MCF 10A (cell line): ENCODE measurements around the gene VSTM4. TPM values are rescaled to one million over a fixed set of nuclear protein-coding genes. Genes with fewer than 3 reads are reported as not detected.

Source experiments
- BruUV-seq: library from RNA; stranded (reverse); fragments of 400-500 nt; replicated peaks from 2 replicates; lab custom pipeline; 2021; lab: Mats Ljungman, UMichigan
- CTCF ChIA-PET: fragments of 300-600 bp; sonication (Branson Sonifier 250); formaldehyde crosslinking; extraction: SDS; loops from one replicate; lab custom pipeline; 2021; ENCODE audit warnings: antibody characterized with exemption, inconsistent platforms; lab: Yijun Ruan, JAX
- POLR2A ChIA-PET: fragments of 300-600, 350-650 bp; sonication (Branson Sonifier 250); formaldehyde crosslinking; extraction: SDS; loops from one replicate; lab custom pipeline; 2020; ENCODE audit warnings: antibody characterized with exemption, inconsistent platforms; lab: Yijun Ruan, JAX
- DNase-seq: peaks from one replicate; pipeline ENCODE4 v3.0.0-alpha.2; 2018; ENCODE audit not compliant: unreplicated experiment
- H3K27ac Mint-ChIP-seq: one replicate; pipeline ENCODE4 v1.8.0; 2022; ENCODE audit warnings: mild to moderate bottlenecking, low read depth, mixed read lengths; ENCODE audit not compliant: unreplicated experiment
- H3K27me3 Mint-ChIP-seq: one replicate; pipeline ENCODE4 v1.8.0; 2022; ENCODE audit warnings: mixed read lengths; ENCODE audit not compliant: insufficient read depth, unreplicated experiment
- H3K36me3 Mint-ChIP-seq: one replicate; pipeline ENCODE4 v1.8.0; 2022; ENCODE audit warnings: mild to moderate bottlenecking, moderate library complexity, mixed read lengths; ENCODE audit not compliant: insufficient read depth, unreplicated experiment
- H3K4me1 Mint-ChIP-seq: one replicate; pipeline ENCODE4 v1.8.0; 2022; ENCODE audit warnings: mixed read lengths; ENCODE audit not compliant: insufficient read depth, unreplicated experiment
- H3K4me3 Mint-ChIP-seq: one replicate; pipeline ENCODE4 v1.8.0; 2022; ENCODE audit warnings: mild to moderate bottlenecking, moderate library complexity, mixed read lengths; ENCODE audit not compliant: unreplicated experiment
- H3K9me3 Mint-ChIP-seq: one replicate; pipeline ENCODE4 v1.8.0; 2022; ENCODE audit warnings: mixed read lengths; ENCODE audit not compliant: unreplicated experiment
- CTCF ChIP-seq: fragments of 200-600 bp; IDR thresholded peaks from one replicate; pipeline ENCODE4 v1.8.0; 2022; ENCODE audit warnings: antibody characterized with exemption, mild to moderate bottlenecking; ENCODE audit not compliant: unreplicated experiment
- intact Hi-C: fragments of 100-400 bp; cut with micrococcal nuclease; formaldehyde crosslinking; loops from 2 replicates; pipeline ENCODE4 v1.14.1; 2022
- total RNA-seq: library from RNA; stranded (reverse); gene quantifications from 2 replicates; pipeline ENCODE4 v1.2.3, GENCODE V29; 2022

Gene VSTM4
- total RNA-seq, 1 experiment from 2014 or later: not detected

GRCh38 chr10:48990226-48990625 is 125.1 kb downstream of the VSTM4 start:
- no peaks in the 10 kb centered on the region for H3K4me1 Mint-ChIP-seq
- H3K9me3 Mint-ChIP-seq: no peaks in the 10 kb centered on the region

GRCh38 chr10:48985621-48986158 is 129.6 kb downstream of the VSTM4 start:
- BruUV-seq: no TSS peak
- Mint-ChIP-seq H3K4me3 (no peak overlapping the region), H3K4me1 (no peaks in the 10 kb centered on the region), H3K27ac (no peak overlapping the region), H3K36me3 (no peaks in the 10 kb centered on the region), H3K9me3 (no peaks in the 10 kb centered on the region), H3K27me3 (no peaks in the 10 kb centered on the region)
- DNase-seq: no peak
- intact Hi-C loops: no loop called here
- POLR2A ChIA-PET: interaction anchor here (0.6 kb wide), 1 partner anchor 39 kb away, joined by 3 read pairs; no protein-coding TSS in a partner anchor
- TF ChIP-seq CTCF: no peak
- CTCF ChIA-PET: interaction anchor here (0.9 to 1.5 kb wide), 4 partner anchors 29 to 526 kb away, joined by 3 read pairs; no protein-coding TSS in a partner anchor

More at GRCh38 chr10:48990226-48990625, 125.1 kb downstream of the VSTM4 start:
- no peaks in the 10 kb centered on the region for H3K36me3 Mint-ChIP-seq
- H3K27me3 Mint-ChIP-seq: no peaks in the 10 kb centered on the region
- no peak overlapping the region for H3K4me3 Mint-ChIP-seq
- intact Hi-C loops: no loop called here
- DNase-seq: no peak
- H3K27ac Mint-ChIP-seq: no peak overlapping the region
- TF ChIP-seq CTCF: no peak
- BruUV-seq: no TSS peak
- CTCF ChIA-PET: interaction anchor here (0.9 kb wide), 1 partner anchor 10 kb away, joined by 3 read pairs; no protein-coding TSS in a partner anchor
- POLR2A ChIA-PET: no interaction called here

- TF ChIP-seq CTCF: no peak
- intact Hi-C loops: no loop called here
- no peaks in the 10 kb centered on the region for H3K36me3 Mint-ChIP-seq
- H3K27me3 Mint-ChIP-seq: no peaks in the 10 kb centered on the region
- ChIA-PET POLR2A (interaction anchor here (0.6 to 0.7 kb wide), 2 partner anchors 191 to 251 kb away, joined by 3 to 4 read pairs; no protein-coding TSS in a partner anchor), CTCF (interaction anchor here (0.6 to 6.3 kb wide), 5 partner anchors 24 to 327 kb away, joined by 3 to 44 read pairs (median 4); no protein-coding TSS in a partner anchor)
- no TSS peak for BruUV-seq
- H3K4me3 Mint-ChIP-seq: no peak overlapping the region
- DNase-seq: no peak
- H3K9me3 Mint-ChIP-seq: no peaks in the 10 kb centered on the region
- no peaks in the 10 kb centered on the region for H3K4me1 Mint-ChIP-seq
- no peak overlapping the region for H3K27ac Mint-ChIP-seq
Measured at GRCh38 chr10:48983648-48984351, 131.5 kb downstream of the VSTM4 start.

GRCh38 chr10:48982584-48982983 is 132.7 kb downstream of the VSTM4 start:
- intact Hi-C loops: no loop called here
- no peak for DNase-seq
- H3K27ac Mint-ChIP-seq: no peak overlapping the region
- ChIA-PET CTCF (interaction anchor here (0.6 to 6.3 kb wide), 12 partner anchors 13 to 440 kb away, joined by 3 to 44 read pairs (median 4); no protein-coding TSS in a partner anchor), POLR2A (no interaction called here)
- H3K9me3 Mint-ChIP-seq: no peaks in the 10 kb centered on the region
- H3K4me3 Mint-ChIP-seq: no peak overlapping the region
- H3K36me3 Mint-ChIP-seq: no peaks in the 10 kb centered on the region
- no TSS peak for BruUV-seq
- no peaks in the 10 kb centered on the region for H3K4me1 Mint-ChIP-seq
- no peaks in the 10 kb centered on the region for H3K27me3 Mint-ChIP-seq
- TF ChIP-seq CTCF: no peak
